Calu3 (cell line): ENCODE data around the gene CD209. TPM values are rescaled to one million over a fixed set of nuclear protein-coding genes. Genes with fewer than 3 reads are reported as not detected.

ENCODE experiments used
- BruUV-seq: library from RNA; stranded (reverse); fragments of 400-500 nt; replicated peaks from 2 replicates; lab custom pipeline; 2021; lab: Mats Ljungman, UMichigan
- CTCF ChIA-PET: fragments of 300-600 bp; sonication (Branson Sonifier 250); formaldehyde crosslinking; loops from one replicate; lab custom pipeline; 2022; ENCODE audit warnings: antibody characterized with exemption; lab: Charles Lee
- DNase-seq: peaks from one replicate; pipeline ENCODE4 v3.0.0; 2022
- H3K27ac Mint-ChIP-seq: one replicate; pipeline ENCODE4 v1.8.0; 2022; ENCODE audit warnings: mixed read lengths; ENCODE audit not compliant: unreplicated experiment
- H3K27me3 Mint-ChIP-seq: one replicate; pipeline ENCODE4 v1.8.0; 2022; ENCODE audit warnings: mixed read lengths; ENCODE audit not compliant: unreplicated experiment
- H3K36me3 Mint-ChIP-seq: one replicate; pipeline ENCODE4 v1.8.0; 2022; ENCODE audit warnings: mild to moderate bottlenecking, moderate library complexity, mixed read lengths; ENCODE audit not compliant: insufficient read depth, unreplicated experiment
- H3K4me1 Mint-ChIP-seq: one replicate; pipeline ENCODE4 v1.8.0; 2022; ENCODE audit warnings: mild to moderate bottlenecking, low read depth, mixed read lengths; ENCODE audit not compliant: unreplicated experiment
- H3K4me3 Mint-ChIP-seq: one replicate; pipeline ENCODE4 v1.8.0; 2022; ENCODE audit warnings: mild to moderate bottlenecking, low read depth, moderate library complexity, mixed read lengths; ENCODE audit not compliant: unreplicated experiment
- H3K9me3 Mint-ChIP-seq: one replicate; pipeline ENCODE4 v1.8.0; 2022; ENCODE audit warnings: low read depth, mixed read lengths; ENCODE audit not compliant: unreplicated experiment
- intact Hi-C: fragments of 100-400 bp; cut with micrococcal nuclease; formaldehyde crosslinking; loops from one replicate; pipeline ENCODE4 v1.10.0; 2022; ENCODE audit not compliant: unreplicated experiment
- total RNA-seq: library from RNA; stranded (reverse); gene quantifications from 2 replicates; pipeline ENCODE4 v1.2.3, GENCODE V29; 2022
- TF ChIP-seq, protein P1 (sequence below): fragments of 200-600 bp; IDR thresholded peaks from one replicate; pipeline ENCODE4 v1.8.0; 2022; ENCODE audit warnings: antibody characterized with exemption; ENCODE audit not compliant: unreplicated experiment

The CD209 gene
- total RNA-seq, 1 experiment from 2014 or later, result not detected

DNA sequence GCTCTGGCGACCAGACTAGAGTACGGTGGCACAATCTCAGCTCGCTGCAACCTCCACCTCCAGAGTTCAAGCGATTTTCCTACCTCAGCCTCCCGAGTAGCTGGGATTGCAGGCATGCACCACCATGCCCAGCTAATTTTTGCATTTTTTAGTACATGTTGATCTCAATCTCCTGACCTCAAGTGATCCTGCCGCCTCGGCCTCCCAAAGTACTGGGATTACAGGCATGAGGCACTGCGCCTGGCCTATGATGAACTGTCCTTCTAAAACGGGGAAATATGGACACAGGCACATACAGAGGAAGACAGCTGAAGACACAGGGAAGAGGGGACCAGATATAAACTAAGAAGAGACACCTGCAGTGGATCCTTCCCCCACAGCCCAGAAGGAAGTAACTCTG, 28.4 kb upstream of the CD209 start:
- no TSS peak for BruUV-seq
- Mint-ChIP-seq H3K36me3 (no peaks in the 10 kb centered on the region), H3K27ac (no peak overlapping the region), H3K9me3 (no peaks in the 10 kb centered on the region), H3K27me3 (peaks cover 77% of the 10 kb centered on the region), H3K4me3 (no peak overlapping the region), H3K4me1 (peaks cover 10% of the 10 kb centered on the region)
- DNase-seq, result no peak
- intact Hi-C loops, result no loop called here
- TF ChIP-seq, protein P1, sequence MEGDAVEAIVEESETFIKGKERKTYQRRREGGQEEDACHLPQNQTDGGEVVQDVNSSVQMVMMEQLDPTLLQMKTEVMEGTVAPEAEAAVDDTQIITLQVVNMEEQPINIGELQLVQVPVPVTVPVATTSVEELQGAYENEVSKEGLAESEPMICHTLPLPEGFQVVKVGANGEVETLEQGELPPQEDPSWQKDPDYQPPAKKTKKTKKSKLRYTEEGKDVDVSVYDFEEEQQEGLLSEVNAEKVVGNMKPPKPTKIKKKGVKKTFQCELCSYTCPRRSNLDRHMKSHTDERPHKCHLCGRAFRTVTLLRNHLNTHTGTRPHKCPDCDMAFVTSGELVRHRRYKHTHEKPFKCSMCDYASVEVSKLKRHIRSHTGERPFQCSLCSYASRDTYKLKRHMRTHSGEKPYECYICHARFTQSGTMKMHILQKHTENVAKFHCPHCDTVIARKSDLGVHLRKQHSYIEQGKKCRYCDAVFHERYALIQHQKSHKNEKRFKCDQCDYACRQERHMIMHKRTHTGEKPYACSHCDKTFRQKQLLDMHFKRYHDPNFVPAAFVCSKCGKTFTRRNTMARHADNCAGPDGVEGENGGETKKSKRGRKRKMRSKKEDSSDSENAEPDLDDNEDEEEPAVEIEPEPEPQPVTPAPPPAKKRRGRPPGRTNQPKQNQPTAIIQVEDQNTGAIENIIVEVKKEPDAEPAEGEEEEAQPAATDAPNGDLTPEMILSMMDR, result no peak
- CTCF ChIA-PET, result no interaction called here

DNA sequence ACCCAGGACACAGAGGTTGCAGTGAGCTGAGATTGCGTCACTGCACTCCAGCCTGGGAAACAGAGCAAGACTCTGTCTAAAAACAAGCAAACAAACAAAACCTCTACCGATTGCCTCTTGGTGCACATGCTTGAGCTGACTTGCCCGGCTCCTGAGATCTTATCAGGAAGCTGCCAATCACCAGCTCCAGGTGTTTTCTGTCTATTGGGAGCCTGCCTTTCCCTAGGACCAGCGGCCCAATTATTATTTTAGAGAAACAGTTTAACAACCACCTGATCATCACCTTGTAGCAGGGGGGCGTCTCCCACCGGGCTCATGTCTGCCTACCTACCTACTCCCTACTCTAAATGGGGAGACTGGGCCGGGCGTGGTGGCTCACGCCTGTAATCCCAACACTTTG, 26.5 kb upstream of the CD209 start:
- Mint-ChIP-seq H3K27me3 (peaks cover 70% of the 10 kb centered on the region), H3K4me3 (no peak overlapping the region), H3K9me3 (no peaks in the 10 kb centered on the region), H3K4me1 (peaks cover 10% of the 10 kb centered on the region), H3K27ac (no peak overlapping the region), H3K36me3 (no peaks in the 10 kb centered on the region)
- CTCF ChIA-PET, result no interaction called here
- no TSS peak for BruUV-seq
- DNase-seq, result no peak
- TF ChIP-seq, protein P1, result no peak
- intact Hi-C loops, result no loop called here

DNA sequence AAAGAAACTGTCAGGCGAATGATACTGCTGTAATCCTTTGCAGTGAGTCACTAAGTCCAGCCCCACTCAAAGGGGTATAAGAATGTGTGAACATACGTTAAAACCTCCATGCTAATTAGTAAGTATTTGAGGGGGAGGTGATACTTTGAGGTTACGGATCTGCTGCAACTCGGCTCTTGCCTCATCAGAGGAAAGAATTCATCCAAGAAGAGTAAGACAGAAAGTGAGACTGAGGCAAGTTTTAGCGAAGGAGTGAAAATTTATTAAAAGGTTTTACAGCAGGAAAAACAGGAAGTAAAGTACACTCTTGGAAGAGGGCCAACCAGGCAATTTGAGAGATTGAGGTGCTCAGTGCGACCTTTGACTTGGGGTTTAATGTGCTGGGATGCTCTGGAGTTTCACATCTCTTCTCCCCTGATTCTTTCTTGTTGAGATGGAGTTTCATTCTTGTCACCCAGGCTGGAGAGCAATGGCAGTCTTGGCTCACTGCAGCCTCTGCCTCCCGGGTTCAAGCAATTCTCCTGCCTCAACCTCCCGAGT, 25.5 kb upstream of the CD209 start:
- intact Hi-C loops, result no loop called here
- no TSS peak for BruUV-seq
- peaks cover 71% of the 10 kb centered on the region for H3K27me3 Mint-ChIP-seq
- peaks cover 10% of the 10 kb centered on the region for H3K4me1 Mint-ChIP-seq
- no peaks in the 10 kb centered on the region for H3K9me3 Mint-ChIP-seq
- no peaks in the 10 kb centered on the region for H3K36me3 Mint-ChIP-seq
- no peak for DNase-seq
- peak overlapping the region; percentile 16 for H3K4me3 Mint-ChIP-seq
- H3K27ac Mint-ChIP-seq, result no peak overlapping the region
- TF ChIP-seq, protein P1, result no peak
- CTCF ChIA-PET, result no interaction called here

DNA sequence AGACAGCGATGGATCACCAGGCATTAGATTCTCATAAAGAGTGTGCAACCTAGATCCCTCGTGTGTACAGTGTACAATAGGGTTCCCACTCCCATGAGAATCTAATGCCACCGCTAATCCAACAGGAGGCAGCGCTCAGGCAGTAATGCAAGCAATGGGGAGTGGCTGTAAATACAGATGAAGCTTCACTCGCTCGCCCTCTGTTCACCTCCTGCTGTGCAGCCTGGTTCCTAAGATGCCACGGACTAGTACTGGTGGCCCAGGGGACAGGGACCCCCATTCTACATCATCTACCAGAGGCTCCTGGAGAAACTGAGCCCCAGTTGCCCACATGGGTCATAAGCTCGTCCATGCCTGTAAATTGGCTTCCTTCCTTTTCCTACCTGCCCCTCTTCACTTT, 23.7 kb upstream of the CD209 start:
- intact Hi-C loops, result no loop called here
- H3K27me3 Mint-ChIP-seq, result peaks cover 71% of the 10 kb centered on the region
- CTCF ChIA-PET, result interaction anchor here (0.7 kb wide), 1 partner anchor 173 kb away, joined by 3 read pairs; no protein-coding TSS in a partner anchor
- TF ChIP-seq, protein P1, result no peak
- no TSS peak for BruUV-seq
- H3K27ac Mint-ChIP-seq, result no peak overlapping the region
- no peak for DNase-seq
- no peak overlapping the region for H3K4me3 Mint-ChIP-seq
- peaks cover 10% of the 10 kb centered on the region for H3K4me1 Mint-ChIP-seq
- H3K36me3 Mint-ChIP-seq, result no peaks in the 10 kb centered on the region
- no peaks in the 10 kb centered on the region for H3K9me3 Mint-ChIP-seq
